Stomach smooth muscle (tissue), 2 donors: ENCODE measurements around the gene RNF150.

ENCODE experiments used
- H3K27ac ChIP-seq: one replicate; pipeline ENCODE4 v1.7.0; 2013; ENCODE audit warnings: mild to moderate bottlenecking, low read length, inconsistent platforms
- H3K27me3 ChIP-seq, 2 donors: one replicate each; pipeline ENCODE4 v1.7.0; 2013; ENCODE audit warnings: low read length in 2 of 2; ENCODE audit not compliant: insufficient read depth in 2 of 2, control insufficient read depth in 1 of 2
- H3K36me3 ChIP-seq, 2 donors: one replicate each; pipeline ENCODE4 v1.7.0; 2013; ENCODE audit warnings: low read length in 2 of 2; ENCODE audit not compliant: control insufficient read depth in 2 of 2, insufficient read depth in 2 of 2
- H3K4me1 ChIP-seq: one replicate; pipeline ENCODE4 v1.7.0; 2013; ENCODE audit warnings: low read length; ENCODE audit not compliant: control insufficient read depth, insufficient read depth
- H3K4me3 ChIP-seq, 2 donors: one replicate each; pipeline ENCODE4 v1.7.0; 2013; ENCODE audit warnings: low read length in 2 of 2
- H3K9ac ChIP-seq, 2 donors: one replicate each; pipeline ENCODE4 v1.7.0; 2013; ENCODE audit warnings: low read length in 2 of 2, mild to moderate bottlenecking in 1 of 2
- H3K9me3 ChIP-seq, 2 donors: one replicate each; pipeline ENCODE4 v1.7.0; 2013; ENCODE audit warnings: low read length in 2 of 2; ENCODE audit not compliant: control insufficient read depth in 2 of 2
- donor health status: healthy.
- donor health status: Pancreatic carcinoma.

The RNF150 gene

DNA sequence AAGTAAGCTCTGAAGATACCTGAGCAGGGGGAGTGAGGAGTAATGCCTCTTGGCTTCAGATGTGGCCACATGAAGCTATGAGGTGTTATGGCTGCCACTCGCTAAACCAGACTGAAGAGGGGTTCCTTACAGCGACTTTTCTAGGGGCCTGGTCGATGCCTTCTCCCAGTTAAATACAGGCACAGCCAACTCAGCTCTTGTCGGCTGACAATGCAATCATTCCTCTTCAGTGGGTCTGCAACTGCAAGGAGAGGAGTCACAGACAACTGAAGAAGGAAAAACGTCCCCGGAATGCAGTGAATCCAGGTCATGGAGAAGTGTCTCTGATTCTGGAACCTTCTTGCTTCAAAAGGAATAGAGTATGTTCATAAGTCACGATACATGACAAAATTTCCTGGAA, 106.4 kb downstream of the RNF150 start:
- peak overlapping the region; percentile 32 for H3K27ac ChIP-seq
- peaks cover 18% of the 10 kb centered on the region for H3K4me1 ChIP-seq
- H3K9ac ChIP-seq, result no peak overlapping the region

DNA sequence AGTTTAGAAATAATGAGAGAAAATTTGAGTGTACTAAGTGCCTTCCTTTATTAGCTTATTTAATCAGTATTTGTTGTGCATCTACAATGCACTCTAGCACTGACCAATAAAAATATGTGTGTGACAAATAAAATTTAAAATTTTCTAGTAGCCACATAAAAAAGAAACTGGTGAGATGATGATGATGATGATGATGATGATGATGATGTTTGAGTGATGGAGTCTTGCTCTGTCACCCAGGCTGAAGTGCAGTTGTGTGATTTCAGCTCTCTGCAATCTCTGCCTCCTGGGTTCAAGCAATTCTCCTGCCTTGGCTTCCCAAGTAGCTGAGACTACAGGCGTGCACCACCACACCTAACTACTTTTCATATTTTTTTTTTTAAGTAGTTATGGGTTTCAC, 110.2 kb downstream of the RNF150 start:
- no peak overlapping the region for H3K27ac ChIP-seq
- no peaks in the 10 kb centered on the region for H3K9me3 ChIP-seq
- no peak overlapping the region for H3K9ac ChIP-seq
- H3K4me3 ChIP-seq, result no peak overlapping the region
- H3K36me3 ChIP-seq, result no peaks in the 10 kb centered on the region
- H3K4me1 ChIP-seq, result peaks cover 34% of the 10 kb centered on the region
- no peaks in the 10 kb centered on the region for H3K27me3 ChIP-seq

More for the DNA sequence above, 106.4 kb downstream of the RNF150 start:
- Histone ChIP-seq H3K36me3 (no peaks in the 10 kb centered on the region), H3K27me3 (no peaks in the 10 kb centered on the region), H3K4me3 (no peak overlapping the region), H3K9me3 (no peaks in the 10 kb centered on the region)

DNA sequence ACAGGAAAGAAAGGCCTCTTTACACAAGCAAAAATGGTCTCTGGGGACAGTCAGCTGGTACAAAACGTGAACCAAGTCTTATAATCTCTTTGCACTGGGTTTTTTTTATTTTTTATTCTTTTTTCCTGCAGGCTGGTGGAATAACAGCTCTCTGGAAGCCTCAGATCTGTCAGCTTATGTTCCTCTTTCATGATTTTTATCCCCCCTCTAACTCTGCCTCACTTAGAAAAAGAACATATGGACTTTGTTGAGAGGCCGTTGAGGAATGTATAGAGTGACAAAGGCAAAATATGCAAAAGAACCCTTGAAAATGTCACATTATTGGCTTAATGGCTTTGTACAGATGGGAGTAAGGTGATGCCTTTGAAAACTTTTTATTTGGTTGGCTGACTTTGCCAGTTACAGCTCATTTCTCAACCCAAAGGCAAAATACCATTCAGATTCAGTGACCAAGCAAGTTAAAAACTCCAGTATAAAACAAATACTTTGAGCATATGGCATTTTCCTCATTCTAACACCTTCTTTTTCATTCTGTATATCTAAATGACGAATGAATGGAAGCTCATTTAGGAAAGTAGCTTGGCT, 111.1 kb downstream of the RNF150 start:
- no peak overlapping the region for H3K4me3 ChIP-seq
- H3K4me1 ChIP-seq, result peaks cover 26% of the 10 kb centered on the region
- no peaks in the 10 kb centered on the region for H3K9me3 ChIP-seq
- H3K27ac ChIP-seq, result peak overlapping the region; percentile 58
- no peaks in the 10 kb centered on the region for H3K27me3 ChIP-seq
- no peaks in the 10 kb centered on the region for H3K36me3 ChIP-seq
- H3K9ac ChIP-seq, result no peak overlapping the region

DNA sequence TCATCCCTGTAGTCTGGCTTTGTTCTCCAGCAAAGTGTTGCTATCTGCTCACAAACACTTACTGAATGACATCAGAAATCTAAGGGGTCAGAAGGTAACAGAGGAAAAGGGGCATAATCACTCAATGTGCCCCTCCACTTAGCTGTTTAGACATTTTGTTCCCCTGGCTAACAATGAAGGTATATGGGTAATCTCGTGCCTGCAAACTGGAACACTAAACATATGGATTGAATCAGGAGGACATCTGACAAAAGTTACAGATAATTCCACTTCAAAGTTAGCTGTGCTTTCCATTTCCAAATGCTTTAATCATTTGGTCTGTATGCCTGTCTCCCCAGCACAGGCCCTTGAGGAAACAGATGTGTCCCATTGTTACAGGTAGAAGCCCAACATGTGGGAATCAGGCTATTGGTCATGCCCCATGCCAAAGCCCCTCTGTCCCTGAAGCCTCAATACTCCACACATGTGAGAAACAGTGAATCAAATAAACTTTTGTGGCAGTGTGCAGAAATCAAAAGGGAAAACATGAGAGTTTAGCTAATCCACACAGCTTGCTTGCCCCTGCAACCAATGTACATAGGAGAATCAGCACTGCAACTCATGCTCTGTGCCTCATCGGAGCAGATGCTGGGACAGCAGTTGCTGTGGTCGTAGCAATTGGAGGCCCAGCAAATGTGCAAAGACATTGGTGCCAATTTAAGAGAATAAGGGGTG, 111.7 kb downstream of the RNF150 start:
- no peaks in the 10 kb centered on the region for H3K36me3 ChIP-seq
- no peaks in the 10 kb centered on the region for H3K9me3 ChIP-seq
- H3K4me3 ChIP-seq, result peak overlapping the region in 1 of 2 donors; percentile 26
- no peaks in the 10 kb centered on the region for H3K27me3 ChIP-seq
- no peak overlapping the region for H3K9ac ChIP-seq
- H3K4me1 ChIP-seq, result peaks cover 21% of the 10 kb centered on the region
- H3K27ac ChIP-seq, result peak overlapping the region; percentile 58

DNA sequence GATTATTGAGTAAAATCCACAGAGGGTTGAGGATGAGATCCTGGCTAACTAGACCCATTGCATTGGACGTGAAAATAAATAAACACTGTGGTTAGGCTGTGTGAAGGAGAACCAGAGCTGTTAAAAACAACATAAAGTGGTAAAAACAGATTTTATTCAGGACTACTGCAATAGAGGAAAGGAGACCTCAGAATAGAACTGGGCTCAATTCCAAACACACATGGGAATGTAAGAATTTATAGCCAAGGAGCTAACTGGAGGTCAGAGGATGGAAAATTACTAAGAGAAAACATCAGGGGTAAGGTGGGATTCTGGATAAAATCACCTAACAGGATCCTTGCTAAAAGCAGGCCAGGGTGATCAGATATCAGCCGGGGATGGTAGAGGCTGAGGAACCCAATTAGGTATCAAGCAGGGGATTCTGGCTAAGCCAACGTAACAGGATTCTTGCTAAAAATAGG, 112.4 kb downstream of the RNF150 start:
- Histone ChIP-seq H3K9ac (peak overlapping the region in 1 of 2 donors; percentile 12), H3K9me3 (no peaks in the 10 kb centered on the region), H3K4me3 (peak overlapping the region in 1 of 2 donors; percentile 26), H3K4me1 (peaks cover 24% of the 10 kb centered on the region), H3K27ac (peak overlapping the region; percentile 58), H3K36me3 (no peaks in the 10 kb centered on the region), H3K27me3 (no peaks in the 10 kb centered on the region)

DNA sequence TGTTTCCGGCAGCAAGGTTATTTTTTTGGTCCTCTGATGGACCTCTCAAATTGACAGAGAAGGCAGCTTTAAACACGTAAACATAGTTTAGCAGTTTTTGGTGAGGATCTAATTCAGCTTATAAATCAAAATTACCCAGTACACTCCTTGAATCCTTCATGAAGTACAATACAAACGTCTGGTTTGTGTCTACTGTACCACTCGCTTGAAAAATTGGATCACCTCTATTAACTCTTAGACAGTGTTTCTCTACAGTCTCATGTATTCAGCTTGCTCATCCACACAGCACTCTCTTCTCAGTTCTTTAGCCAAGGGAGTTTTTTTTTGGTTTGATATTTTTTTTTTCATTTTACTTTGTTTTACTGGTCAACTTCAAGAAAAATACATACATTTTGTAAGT, 113.5 kb downstream of the RNF150 start:
- Histone ChIP-seq H3K9ac (no peak overlapping the region), H3K36me3 (no peaks in the 10 kb centered on the region), H3K4me1 (peaks cover 24% of the 10 kb centered on the region), H3K9me3 (no peaks in the 10 kb centered on the region), H3K27ac (no peak overlapping the region), H3K27me3 (no peaks in the 10 kb centered on the region), H3K4me3 (peak overlapping the region in 1 of 2 donors; percentile 35)

DNA sequence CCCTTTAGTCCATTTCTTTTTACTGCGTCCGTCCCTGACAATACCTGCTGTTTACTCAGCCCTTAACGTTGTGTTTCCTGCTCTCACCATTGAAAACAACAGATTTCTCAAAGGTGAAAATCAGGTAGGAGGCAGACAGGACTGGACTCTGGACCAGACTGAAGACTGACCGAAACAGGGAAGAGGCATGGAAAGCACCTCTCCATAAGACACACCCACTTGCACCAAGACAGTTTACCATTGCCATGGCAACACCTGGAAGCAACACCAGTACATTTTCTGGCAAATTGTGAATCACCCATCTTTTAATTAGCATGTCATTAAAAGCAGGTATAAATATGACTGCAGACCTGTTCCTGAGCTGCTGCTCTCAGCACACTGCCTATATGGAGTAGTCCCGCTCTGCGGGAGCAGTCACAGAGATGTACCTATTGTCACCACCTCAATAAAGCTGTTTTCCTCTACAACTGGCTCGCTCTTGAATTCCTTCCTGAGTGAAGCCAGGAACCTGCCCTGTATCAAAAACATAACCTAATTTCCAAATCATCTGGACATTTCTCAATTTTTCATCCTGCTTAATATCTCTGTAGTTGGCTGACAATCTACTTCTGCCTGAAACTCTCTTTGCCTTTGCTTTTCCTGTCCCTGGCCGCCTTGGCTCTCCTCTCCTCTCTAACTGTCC, 117.0 kb downstream of the RNF150 start:
- H3K4me3 ChIP-seq, result peak overlapping the region in 1 of 2 donors; percentile 9
- H3K9me3 ChIP-seq, result no peaks in the 10 kb centered on the region
- no peaks in the 10 kb centered on the region for H3K36me3 ChIP-seq
- H3K27me3 ChIP-seq, result no peaks in the 10 kb centered on the region
- H3K27ac ChIP-seq, result no peak overlapping the region
- H3K9ac ChIP-seq, result no peak overlapping the region
- peaks cover 14% of the 10 kb centered on the region for H3K4me1 ChIP-seq

DNA sequence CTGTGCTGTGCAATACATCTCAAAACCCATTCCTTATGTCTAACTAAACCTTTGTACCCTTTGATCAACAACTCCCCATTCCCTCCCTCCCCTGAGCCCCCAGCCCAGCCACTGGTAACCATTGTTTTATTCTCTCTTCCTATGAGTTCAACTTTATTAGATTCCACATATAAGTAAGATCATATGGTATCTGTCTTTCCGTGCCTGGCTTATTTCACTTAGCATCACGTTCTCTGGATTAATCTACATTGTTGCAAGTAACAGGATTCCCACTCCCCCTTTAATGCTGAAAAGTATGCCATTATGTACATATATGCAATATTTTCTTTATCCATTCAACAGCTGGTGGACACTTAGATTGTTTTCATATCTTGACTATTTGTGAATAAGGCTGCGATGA, 119.4 kb downstream of the RNF150 start:
- H3K9me3 ChIP-seq, result no peaks in the 10 kb centered on the region
- H3K4me1 ChIP-seq, result peaks cover 8% of the 10 kb centered on the region
- H3K4me3 ChIP-seq, result no peak overlapping the region
- H3K9ac ChIP-seq, result no peak overlapping the region
- H3K27ac ChIP-seq, result no peak overlapping the region
- no peaks in the 10 kb centered on the region for H3K36me3 ChIP-seq
- H3K27me3 ChIP-seq, result no peaks in the 10 kb centered on the region

DNA sequence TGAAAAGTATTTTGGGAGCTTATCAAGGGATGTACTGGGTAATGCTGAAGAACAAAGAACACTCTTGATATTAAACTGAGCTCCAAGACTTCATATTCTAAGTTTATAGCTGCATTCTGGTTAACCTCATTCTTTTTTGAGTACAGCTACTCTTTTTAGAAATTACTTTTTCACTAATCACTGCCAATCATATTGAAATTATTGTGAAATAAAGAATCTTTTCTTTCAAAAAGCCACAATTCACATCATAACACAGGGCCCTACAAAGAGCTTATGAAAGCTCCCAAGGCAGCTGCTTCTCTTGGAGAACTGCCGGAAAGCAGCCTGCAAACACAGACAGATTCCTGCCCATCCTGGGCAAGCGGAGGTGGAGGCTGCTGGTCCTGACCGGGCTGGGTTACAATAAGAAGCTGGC, 121.4 kb downstream of the RNF150 start:
- no peaks in the 10 kb centered on the region for H3K36me3 ChIP-seq
- no peak overlapping the region for H3K4me3 ChIP-seq
- H3K9me3 ChIP-seq, result no peaks in the 10 kb centered on the region
- H3K4me1 ChIP-seq, result peaks cover 3% of the 10 kb centered on the region
- H3K27me3 ChIP-seq, result no peaks in the 10 kb centered on the region
- no peak overlapping the region for H3K27ac ChIP-seq
- H3K9ac ChIP-seq, result no peak overlapping the region

DNA sequence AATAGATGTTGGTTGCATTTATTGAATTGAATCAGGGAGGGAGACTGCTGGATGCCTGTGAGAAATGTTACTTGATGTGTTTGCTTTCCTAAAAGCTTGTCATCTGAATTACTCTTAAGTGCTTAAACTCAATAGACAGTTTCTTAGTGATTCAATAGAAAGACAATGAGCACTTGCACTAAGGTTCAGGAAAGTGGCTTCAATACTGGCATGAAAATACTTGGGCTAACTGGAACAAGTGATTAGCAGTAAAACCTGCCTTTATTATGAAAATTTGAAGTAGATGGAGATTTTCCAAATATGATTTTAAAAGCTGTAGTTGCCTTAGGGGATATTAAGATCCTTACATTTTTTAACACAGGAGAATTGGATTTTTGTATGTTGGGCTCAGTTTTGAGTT, 123.3 kb downstream of the RNF150 start:
- no peaks in the 10 kb centered on the region for H3K9me3 ChIP-seq
- H3K36me3 ChIP-seq, result no peaks in the 10 kb centered on the region
- no peak overlapping the region for H3K27ac ChIP-seq
- H3K4me3 ChIP-seq, result no peak overlapping the region
- no peaks in the 10 kb centered on the region for H3K27me3 ChIP-seq
- no peak overlapping the region for H3K9ac ChIP-seq
- H3K4me1 ChIP-seq, result no peaks in the 10 kb centered on the region

DNA sequence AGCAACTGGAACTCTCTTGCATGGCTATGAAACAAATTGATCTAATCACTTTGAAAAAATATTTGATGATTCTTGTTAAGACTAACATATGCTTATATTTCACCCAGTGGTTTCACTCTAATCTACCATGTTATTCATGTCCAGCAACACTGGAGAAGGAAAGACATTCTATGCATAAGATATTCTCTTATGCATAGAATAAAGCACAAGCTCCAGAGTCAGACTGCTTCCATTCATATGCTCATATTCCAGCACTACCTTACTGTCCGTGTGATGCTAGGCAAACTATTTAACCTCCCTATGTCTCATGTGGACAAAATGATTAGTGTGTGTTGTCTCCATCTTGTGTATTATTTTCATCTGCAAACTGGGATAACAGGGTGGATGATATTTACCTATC, 124.1 kb downstream of the RNF150 start:
- Histone ChIP-seq H3K9ac (no peak overlapping the region), H3K4me1 (no peaks in the 10 kb centered on the region), H3K36me3 (no peaks in the 10 kb centered on the region), H3K27ac (no peak overlapping the region), H3K27me3 (no peaks in the 10 kb centered on the region), H3K9me3 (no peaks in the 10 kb centered on the region), H3K4me3 (no peak overlapping the region)
